ENCODE results near the gene SMCR8.
"Not testable (repeated sequence)": the region's sequence is repeated elsewhere in the genome, so short reads cannot be mapped to it uniquely, and the experiment has no call there.

The SMCR8 gene

GRCh38 chr17:18318117-18318516, 3.0 kb downstream of the SMCR8 start:
- DNase-seq (ENCODE audit: insufficient read length, low spot score) (no peak), FAIRE-seq (peak; percentile 40)

DNA sequence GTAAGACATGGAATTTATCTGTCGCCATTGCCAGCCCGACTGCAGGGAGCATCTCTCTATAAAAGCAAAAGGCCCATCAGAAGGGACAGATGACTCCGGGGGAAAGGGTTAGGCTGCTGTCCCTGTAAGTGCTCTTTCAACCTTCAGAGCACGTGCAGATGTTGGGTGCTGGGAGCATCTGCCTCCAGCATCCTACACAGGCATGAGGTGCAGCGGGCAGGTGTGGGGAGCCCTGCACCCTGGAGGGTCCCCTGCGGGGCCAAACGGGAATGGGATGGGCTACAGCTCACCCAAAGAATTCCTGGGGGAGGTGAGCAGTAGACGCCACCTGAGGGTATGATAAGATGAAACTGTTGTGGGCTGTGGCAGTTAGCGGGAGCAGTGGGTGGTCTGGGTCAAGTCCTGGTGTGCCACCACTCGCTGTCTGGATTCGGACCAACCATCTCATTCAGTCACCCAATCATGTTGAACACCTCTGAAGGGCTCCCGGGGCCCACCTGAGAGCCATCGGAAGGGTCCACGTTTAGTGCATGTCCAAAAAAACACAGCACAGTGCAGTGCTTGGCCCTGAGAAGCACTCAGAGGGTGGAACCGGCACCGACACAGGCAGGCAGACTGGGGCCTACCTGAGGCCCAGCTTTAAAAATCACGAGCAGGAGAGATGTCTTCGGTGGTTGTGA, 3.8 kb downstream of the SMCR8 start:
- FAIRE-seq (peak; percentile 62), DNase-seq (ENCODE audit: insufficient read length, low spot score) (no peak)

DNA sequence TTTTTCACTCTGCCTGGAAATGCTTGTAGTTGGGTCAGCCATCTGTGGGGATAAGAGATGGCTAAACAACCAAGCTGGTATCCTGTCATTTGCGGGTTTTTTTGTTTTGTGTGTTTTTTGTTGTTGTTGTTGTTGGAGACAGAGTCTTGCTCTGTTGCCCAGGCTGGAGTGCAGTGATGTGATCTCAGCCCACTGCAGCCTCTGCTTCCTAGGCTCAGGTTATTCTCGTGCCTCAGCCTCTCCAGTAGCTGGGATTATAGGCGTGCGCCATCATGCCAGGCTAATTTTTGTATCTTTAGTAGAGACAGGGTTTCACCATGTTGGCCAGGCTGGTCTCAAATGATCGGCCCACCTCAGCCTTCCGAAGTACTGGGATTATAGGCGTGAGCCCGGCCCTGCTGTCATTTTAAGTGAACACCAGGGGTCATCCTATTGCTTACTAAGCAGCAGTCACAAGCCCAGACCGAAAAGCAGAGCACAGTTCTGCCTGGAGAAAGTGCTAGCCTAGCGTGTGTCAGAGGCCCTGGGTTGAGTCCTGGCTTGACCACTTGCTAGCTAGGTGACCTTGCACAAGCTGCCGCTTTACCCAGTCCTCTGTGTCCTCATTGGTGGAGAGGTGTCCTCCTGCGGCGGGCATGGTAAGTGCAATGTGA, 4.6 kb downstream of the SMCR8 start:
- peak; percentile 54 for DNase-seq (ENCODE audit: insufficient read length, low spot score)
- FAIRE-seq = peak; percentile 99

DNA sequence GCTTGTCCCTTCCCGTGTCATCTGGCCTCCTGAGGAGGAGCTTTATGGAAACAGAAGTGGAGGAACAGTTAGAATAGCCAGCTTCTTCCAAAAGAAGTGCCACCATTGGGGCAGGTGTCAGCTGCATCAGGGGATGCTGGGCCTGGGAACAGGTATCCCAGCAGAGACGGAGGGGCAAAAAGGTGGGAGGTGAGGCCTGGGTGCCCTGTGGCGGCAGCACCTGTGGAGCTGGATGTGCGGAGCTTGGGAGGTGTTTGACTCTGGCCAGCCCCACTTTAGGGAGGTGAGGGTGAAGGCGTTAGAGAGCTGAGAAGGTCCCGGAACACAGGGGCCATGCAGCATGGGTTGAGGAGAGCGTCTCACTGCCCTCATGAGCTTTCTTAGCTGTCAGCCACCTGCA, 5.2 kb downstream of the SMCR8 start:
- no peak for DNase-seq (ENCODE audit: insufficient read length, low spot score)
- FAIRE-seq = no peak

GRCh38 chr17:18321309-18321708, 6.2 kb downstream of the SMCR8 start:
- FAIRE-seq (no peak), DNase-seq (ENCODE audit: insufficient read length, low spot score) (no peak)

DNA sequence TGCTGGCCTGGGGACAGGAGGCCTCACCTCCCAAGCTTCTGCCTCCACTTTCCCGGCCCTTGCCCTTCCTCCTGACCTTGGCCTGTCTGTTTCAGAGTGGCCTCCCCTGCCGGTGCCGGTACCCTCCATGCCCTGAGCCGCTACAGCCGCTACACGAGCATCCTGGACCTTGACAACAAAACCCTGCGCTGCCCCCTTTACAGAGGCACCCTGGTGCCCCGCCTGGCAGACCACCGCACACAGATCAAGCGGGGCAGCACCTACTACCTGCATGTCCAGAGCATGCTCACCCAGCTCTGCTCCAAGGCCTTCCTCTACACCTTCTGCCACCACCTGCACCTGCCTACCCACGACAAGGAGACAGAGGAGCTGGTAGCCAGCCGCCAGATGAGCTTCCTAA, 7.4 kb downstream of the SMCR8 start:
- FAIRE-seq = peak; percentile 66
- no peak for DNase-seq (ENCODE audit: insufficient read length, low spot score)

DNA sequence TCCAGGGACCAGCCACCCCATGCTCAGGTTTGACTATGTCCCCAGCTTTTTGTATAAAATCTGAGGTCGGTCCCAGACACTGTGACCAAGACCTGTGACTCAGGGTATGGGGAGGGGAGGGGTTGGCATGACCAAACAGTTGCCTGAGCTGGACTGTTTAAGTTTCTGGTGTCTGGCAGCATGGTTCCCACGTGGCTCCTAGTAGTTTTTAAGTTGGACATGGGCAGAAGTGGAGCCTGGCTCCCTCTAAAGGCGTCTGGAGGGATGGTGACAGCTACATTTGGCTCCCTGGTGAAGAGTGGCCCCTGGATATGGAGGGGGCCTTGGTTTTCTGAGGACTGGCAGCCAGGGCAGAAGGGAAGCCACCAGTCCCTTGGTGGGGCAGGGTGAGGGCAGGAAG, 7.9 kb downstream of the SMCR8 start:
- FAIRE-seq = peak; percentile 62
- DNase-seq (ENCODE audit: insufficient read length, low spot score) = no peak

- FAIRE-seq (no peak), DNase-seq (ENCODE audit: insufficient read length, low spot score) (no peak)
Observed at GRCh38 chr17:18323507-18324139, 8.5 kb downstream of the SMCR8 start.

GRCh38 chr17:18324140-18325050, 9.3 kb downstream of the SMCR8 start:
- peak; percentile 44 for FAIRE-seq
- DNase-seq (ENCODE audit: insufficient read length, low spot score) = no peak

DNA sequence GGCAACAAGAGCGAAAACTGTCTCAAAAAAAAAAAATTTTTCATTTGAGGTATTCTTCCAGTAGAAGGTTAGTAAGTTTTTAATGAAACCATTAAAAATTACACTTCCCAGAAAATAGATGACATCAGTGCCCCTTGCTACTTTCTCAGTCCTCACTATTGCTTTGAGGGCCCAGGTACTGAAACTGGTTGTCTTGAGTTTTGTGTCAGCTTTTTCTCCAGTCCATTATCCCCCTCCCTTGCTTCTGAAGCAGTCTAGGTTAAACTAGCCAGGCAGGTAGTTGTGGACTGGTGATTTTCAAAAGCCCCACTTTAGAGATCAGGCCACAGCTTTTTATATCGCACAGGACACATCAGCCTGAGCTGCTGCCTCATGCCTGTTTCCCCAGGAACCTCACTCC, 10.9 kb downstream of the SMCR8 start:
- DNase-seq (ENCODE audit: insufficient read length, low spot score) (no peak), FAIRE-seq (no peak)

GRCh38 chr17:18326572-18326971, 11.5 kb downstream of the SMCR8 start:
- no peak for DNase-seq (ENCODE audit: insufficient read length, low spot score)
- no peak for FAIRE-seq

- FAIRE-seq (peak; percentile 13), DNase-seq (ENCODE audit: insufficient read length, low spot score) (no peak)
Observed at GRCh38 chr17:18327093-18327492, 12.0 kb downstream of the SMCR8 start.

DNA sequence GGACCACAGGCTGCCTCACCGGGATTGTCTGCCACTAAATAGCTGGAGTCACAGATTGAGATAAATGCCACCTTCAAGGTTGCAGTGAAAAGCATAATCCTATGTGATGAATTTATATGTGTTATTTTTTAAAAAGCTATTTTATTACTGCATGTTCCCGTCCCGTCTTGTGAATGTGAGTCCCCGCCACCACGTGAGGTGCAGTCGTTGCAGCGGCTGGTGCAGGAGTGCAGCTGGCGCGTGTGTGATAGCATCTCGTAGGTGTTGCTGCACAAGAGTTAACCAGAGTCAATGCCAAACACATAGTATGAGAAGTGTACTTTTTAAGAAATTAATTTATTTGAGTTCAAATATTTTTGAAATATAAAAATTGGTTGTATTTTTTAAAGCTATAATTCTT, 12.5 kb downstream of the SMCR8 start:
- no peak for DNase-seq (ENCODE audit: insufficient read length, low spot score)

GRCh38 chr17:18328643-18329204, 13.6 kb downstream of the SMCR8 start:
- no peak for FAIRE-seq

More for the DNA sequence above, 12.5 kb downstream of the SMCR8 start:
- FAIRE-seq = no peak

GRCh38 chr17:18331879-18332278, 16.8 kb downstream of the SMCR8 start:
- FAIRE-seq = no peak

More at GRCh38 chr17:18328643-18329204, 13.6 kb downstream of the SMCR8 start:
- DNase-seq (ENCODE audit: insufficient read length, low spot score) = no peak

GRCh38 chr17:18332909-18333489, 17.9 kb downstream of the SMCR8 start:
- FAIRE-seq = no peak
- no peak for DNase-seq (ENCODE audit: insufficient read length, low spot score)

More at GRCh38 chr17:18331879-18332278, 16.8 kb downstream of the SMCR8 start:
- no peak for DNase-seq (ENCODE audit: insufficient read length, low spot score)

GRCh38 chr17:18338158-18338557, 23.1 kb downstream of the SMCR8 start:
- FAIRE-seq; DNase-seq (ENCODE audit: insufficient read length, low spot score): not testable (repeated sequence)

DNA sequence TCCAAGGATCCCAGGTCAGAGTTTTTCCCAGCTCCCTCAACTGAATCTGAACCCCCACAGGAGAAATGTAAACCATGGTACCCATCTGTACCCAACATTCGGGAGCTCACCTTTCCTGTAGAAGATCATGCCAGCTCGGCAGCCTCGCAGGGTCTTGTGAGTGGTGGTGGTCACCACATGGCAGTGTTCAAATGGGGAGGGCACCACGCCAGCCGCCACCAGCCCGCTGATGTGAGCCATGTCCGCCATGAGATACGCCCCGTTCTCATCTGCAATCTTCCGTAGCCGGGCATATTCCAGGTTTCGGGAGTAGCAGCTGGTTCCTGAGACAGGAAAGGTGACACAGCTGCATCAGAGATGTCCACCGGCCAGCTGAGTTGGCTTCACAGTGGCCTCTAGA, 24.8 kb downstream of the SMCR8 start:
- DNase-seq (ENCODE audit: insufficient read length, low spot score) (no peak), FAIRE-seq (peak; percentile 71)

DNA sequence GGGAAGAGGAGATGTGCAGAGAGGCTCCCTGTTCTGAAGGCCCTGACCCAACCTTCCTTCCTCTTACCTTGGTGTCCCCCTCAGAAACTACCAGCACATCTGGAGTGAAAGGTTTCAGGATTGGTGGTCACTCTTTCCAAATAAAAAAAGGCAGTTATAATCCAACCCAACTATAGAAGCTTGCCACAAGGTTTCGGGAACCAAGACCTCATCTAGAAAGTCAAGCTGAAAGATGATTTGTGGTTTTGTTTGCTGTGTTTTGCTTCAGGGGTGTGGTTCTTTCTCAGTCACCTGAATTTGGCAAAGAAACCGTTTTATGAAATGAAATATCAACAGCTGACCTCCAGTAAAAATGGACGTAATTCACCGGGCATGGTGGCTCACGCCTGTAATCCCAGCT, 28.9 kb downstream of the SMCR8 start:
- FAIRE-seq = peak; percentile 38
- DNase-seq (ENCODE audit: insufficient read length, low spot score) = no peak

DNA sequence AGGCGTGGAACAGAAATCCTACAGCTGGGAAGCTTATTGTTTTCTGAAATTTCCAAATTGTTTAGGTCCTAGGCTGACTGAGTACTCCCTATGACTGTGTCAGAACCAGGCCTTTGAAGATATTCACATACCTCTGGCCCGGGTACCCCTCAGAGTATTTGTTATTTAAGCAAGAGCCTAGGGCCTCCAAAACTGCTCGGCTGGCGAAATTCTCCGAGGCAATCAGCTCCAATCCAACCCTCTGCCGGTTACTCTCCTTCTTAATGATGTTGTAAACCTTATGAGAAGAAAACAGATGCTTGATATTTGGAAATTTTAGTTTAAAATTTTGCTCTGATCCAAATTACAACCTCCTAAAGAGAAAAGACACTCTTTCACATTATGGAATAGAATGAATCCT, 38.4 kb downstream of the SMCR8 start:
- no peak for FAIRE-seq
- DNase-seq (ENCODE audit: insufficient read length, low spot score) = no peak

All from HTR-8/SVneo (cell line).